Body of pancreas (tissue), 4 donors: ENCODE results near the gene ST8SIA5.

Experiments used
- CTCF ChIP-seq, 7 experiments: fragments of 450-650 bp in 4 of 7; fragments of 200-600 bp in 3 of 7; sonication (generic) in 3 of 7; IDR thresholded peaks; one replicate each; pipeline ENCODE4 v1.5.1; 2016 to 2019; ENCODE audit warnings: antibody characterized with exemption in 7 of 7
- POLR2A ChIP-seq, 3 donors: fragments of 450-650 bp; IDR thresholded peaks; one replicate each; pipeline ENCODE4 v1.6.1; 2016; ENCODE audit warnings: antibody characterized with exemption in 3 of 3, mild to moderate bottlenecking in 2 of 3

- TF ChIP-seq CTCF (IDR thresholded peaks at IDR 0.05) (no peak), POLR2A (IDR thresholded peaks at IDR 0.05) (no peak)
Measured at GRCh38 chr18:46733872-46734271, 23.0 kb downstream of the ST8SIA5 start.
